NCI-H524 treated with DMSO at 0.1 percent for 48 hours (cell line): ENCODE data around the gene ZNF576.
A peak's percentile ranks its signal among the peaks of the same experiment; 100 is the strongest.
"Not testable (repeated sequence)": the region's sequence is repeated elsewhere in the genome, so short reads cannot be mapped to it uniquely, and the experiment has no call there.

Experiments used
- DNase-seq: peaks from one replicate; lab custom pipeline; 2025; lab: John Stamatoyannopoulos, UW

ZNF576 gene

GRCh38 chr19:43595999-43596841, at the start of gene ZNF576, which contains the start of gene IRGQ:
ZNF576 (plus strand) TSS chr19:43596595; CDS start chr19:43597109, 514 bp downstream.
IRGQ (minus strand) TSS chr19:43596134; CDS start chr19:43595338, 796 bp downstream.
- DNase-seq: peak; percentile 81

- DNase-seq: not testable (repeated sequence)
These were observed 48.5 kb upstream of the ZNF576 start for GRCh38 chr19:43547926-43548325.

GRCh38 chr19:43548706-43549105, 47.7 kb upstream of the ZNF576 start:
- no peak for DNase-seq

- no peak for DNase-seq
These were observed 44.8 kb upstream of the ZNF576 start for GRCh38 chr19:43551399-43552197.

- no peak for DNase-seq
These were observed 44.3 kb upstream of the ZNF576 start for GRCh38 chr19:43552198-43552450.

DNA sequence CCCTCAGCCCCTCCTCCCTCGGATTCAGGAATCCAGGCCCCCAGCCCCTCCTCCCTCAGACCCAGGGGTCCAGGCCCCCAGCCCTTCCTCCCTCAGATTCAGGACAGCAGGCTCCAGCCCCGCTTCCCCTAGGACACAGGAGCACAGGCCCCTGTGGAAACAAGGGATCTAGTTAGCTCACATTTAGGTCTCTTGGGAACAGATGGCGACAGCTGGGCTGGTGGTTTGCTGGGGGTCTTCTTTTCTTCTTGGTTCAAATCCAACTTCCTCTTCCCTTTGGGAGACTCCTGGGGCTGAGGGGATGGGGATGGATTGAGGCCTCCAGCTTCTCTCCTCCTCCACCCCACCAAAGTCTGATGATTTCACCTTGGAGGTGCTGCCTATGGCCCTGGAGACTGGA, 43.8 kb upstream of the ZNF576 start:
- DNase-seq: peak; percentile 18

GRCh38 chr19:43553656-43554055, 42.7 kb upstream of the ZNF576 start:
- no peak for DNase-seq

DNA sequence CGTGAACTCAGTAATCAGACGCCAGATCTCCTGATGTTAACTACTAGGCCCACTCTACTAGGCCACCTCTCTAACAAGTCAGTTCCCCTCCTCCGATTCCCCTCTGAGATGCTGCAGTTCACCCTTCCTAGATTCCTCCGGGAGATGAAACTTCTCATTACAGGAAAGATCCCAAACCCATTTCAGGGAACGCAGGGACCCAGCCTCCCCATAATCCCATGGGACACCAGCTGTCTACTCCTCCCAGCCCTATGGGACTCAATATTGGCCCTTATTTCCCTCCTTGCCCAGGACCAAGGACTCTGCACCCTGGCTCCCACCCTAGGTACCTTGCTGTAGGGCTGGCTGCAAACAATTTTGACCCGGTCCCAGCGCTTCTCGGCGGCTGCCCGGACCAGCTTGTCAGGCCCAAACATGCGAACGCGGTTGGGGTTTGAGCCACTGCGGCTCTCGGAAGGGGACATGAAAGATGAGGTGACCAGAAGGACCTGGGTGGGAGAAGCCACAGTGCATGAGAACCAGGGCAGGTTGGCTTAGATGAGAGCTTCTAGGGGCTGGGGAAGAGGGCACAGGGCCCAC, 42.0 kb upstream of the ZNF576 start:
- no peak for DNase-seq

DNA sequence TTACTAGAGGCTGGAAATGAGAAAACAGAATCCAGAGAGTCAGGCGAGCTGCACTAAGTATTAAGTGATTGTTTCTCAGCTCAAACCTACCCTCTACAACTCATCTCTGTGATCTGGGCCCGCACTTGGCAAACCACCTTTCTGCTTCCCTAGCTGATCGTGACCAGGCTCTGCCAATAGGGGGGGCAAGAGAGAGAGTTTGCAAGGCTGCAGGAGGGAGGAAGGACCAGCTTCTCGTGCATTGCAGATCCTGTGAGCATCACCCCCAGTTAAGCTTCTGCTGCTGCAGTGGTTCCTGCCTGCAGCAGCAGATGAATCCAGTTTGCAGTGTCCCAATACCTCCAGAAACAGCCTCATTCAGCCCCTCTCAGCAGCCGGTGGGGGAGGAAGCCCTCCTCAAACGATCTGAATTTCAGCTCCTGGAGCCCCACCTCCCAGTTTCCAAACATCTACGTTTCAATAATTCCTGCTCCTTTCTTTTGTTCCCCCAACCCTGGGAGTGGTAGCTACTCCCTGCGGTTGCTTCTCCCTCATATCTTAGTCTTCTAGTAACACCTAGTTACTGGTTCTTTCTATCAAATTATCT, 41.1 kb upstream of the ZNF576 start:
- DNase-seq: no peak

GRCh38 chr19:43560687-43561086, 35.7 kb upstream of the ZNF576 start:
- no peak for DNase-seq

GRCh38 chr19:43561139-43561970, 35.0 kb upstream of the ZNF576 start:
- no peak for DNase-seq

DNA sequence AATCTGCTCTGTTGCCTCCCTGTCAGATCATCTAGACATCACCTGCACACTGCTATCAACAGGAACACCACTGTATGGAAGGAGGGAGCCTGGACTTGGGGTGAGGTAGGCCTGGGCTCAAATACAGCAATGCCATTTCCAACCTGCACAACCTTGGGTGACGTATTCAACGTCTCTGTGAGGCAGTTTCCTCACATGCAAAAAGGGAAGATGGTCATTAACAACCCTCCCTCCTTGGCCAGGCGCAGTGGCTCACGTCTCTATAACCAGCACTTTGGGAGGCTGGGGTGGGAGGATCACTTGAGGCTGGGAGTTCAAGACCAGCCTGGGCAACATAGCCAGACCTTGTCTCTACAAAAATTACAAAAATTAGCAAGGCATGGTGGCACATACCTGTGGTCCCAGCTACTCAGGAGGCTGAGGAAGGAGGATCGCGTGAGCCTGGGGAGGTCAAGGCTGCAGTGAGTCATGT, 34.1 kb upstream of the ZNF576 start:
- no peak for DNase-seq

DNA sequence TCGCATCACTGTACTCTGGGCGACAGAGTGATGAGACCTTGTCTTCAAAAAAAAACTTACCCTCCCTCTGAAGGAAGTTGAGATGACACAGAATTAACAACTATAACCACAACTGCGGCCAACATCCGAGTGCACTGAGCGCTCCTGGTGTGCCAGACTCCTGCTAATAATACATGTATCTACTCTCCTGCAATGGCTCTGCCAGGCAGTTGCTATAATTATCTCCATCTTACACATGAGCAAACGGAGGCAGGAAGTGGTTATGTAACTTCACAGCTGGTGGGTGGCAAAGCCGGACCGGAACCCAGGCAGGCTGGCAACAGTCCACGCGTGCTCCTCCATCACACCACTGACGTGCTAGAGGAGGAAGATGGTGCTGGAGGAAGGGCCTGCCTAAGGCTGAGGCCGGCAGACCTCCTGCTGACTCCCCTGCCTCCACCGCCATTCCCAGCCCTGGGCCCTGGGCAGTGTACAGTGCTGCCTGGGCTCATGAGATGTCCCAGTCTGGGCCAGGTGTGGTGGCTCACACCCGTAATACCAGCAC, 33.6 kb upstream of the ZNF576 start:
- no peak for DNase-seq

GRCh38 chr19:43563816-43564457, 32.5 kb upstream of the ZNF576 start:
- DNase-seq: peak; percentile 39

- DNase-seq: peak; percentile 21
These were observed 31.6 kb upstream of the ZNF576 start for GRCh38 chr19:43564800-43565199.

DNA sequence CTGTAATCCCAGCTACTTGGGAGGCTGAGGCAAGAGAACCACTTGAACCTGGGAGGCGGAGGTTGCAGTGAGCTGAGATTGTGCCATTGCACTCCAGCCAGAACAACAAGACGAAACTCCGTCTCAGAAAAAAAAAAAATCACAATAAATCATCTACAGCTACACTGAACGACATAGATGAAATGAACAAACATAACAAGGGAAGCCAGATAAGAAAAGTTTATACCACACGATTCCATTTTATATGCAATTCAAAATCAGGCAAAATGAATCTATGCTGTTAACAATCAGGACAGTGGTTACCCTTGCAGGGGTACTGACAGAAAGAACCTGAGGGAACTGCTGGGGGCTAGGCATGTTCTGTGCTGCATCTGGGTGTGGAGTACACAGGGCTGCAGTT, 26.7 kb upstream of the ZNF576 start:
- DNase-seq: no peak

- no peak for DNase-seq
These were observed 26.1 kb upstream of the ZNF576 start for GRCh38 chr19:43570174-43570791.

DNA sequence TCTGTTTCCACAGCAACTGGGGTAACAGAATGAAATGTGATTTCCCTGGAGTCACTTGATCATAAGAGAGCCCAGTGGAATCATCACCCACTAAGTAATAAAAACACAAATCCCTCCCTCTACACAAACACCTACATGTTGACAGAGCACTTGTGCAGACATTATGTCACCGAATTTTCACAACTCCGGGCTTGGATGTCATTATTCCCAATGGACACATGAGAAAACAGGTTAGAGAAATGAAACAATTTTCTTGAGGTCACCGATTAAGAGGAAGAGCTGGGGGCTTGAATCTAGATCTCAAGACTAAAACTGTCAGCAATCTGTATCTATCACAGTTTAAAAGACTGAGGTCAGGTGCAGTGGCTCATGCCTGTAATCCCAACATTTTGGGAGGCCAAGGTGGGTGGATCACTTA, 24.2 kb upstream of the ZNF576 start:
- DNase-seq: no peak

GRCh38 chr19:43574424-43575155, 21.8 kb upstream of the ZNF576 start:
- DNase-seq: no peak
